Endodermal cell (in vitro differentiated cells): ENCODE data around the gene IL17RC. TPM values are rescaled to one million over a fixed set of nuclear protein-coding genes. Genes with fewer than 3 reads are reported as not detected.

Experiments
- DNase-seq: peaks from one replicate; pipeline ENCODE4 v3.0.0-alpha.2; 2017
- H3K27ac ChIP-seq: 2 replicates; pipeline ENCODE4 v1.5.1; 2013; ENCODE audit warnings: mild to moderate bottlenecking, low read depth, low read length, moderate library complexity
- H3K27me3 ChIP-seq: 2 replicates; pipeline ENCODE4 v1.6.1; 2013; ENCODE audit warnings: mild to moderate bottlenecking, low read length, moderate library complexity; ENCODE audit not compliant: insufficient read depth, control insufficient read depth, poor library complexity, severe bottlenecking
- H3K36me3 ChIP-seq: 2 replicates; pipeline ENCODE4 v1.7.0; 2013; ENCODE audit warnings: mild to moderate bottlenecking, low read length, moderate library complexity; ENCODE audit not compliant: control insufficient read depth, insufficient read depth
- H3K4me1 ChIP-seq: one replicate; pipeline ENCODE4 v1.7.0; 2013; ENCODE audit warnings: low read length; ENCODE audit not compliant: control insufficient read depth, insufficient read depth
- H3K4me3 ChIP-seq: 2 replicates; pipeline ENCODE4 v1.5.1; 2013; ENCODE audit warnings: mild to moderate bottlenecking, low read length, moderate library complexity
- H3K9ac ChIP-seq: 2 replicates; pipeline ENCODE4 v1.6.1; 2013; ENCODE audit warnings: mild to moderate bottlenecking, low read length, moderate library complexity; ENCODE audit not compliant: poor library complexity, severe bottlenecking; ENCODE audit errors: extremely low read depth
- H3K9me3 ChIP-seq: 2 replicates; pipeline ENCODE4 v1.6.1; 2013; ENCODE audit warnings: mild to moderate bottlenecking, low read length, moderate library complexity; ENCODE audit not compliant: control insufficient read depth
- H3K27ac Mint-ChIP-seq: 2 replicates; pipeline ENCODE4 v1.8.0; 2020; ENCODE audit warnings: mixed read lengths
- H3K27me3 Mint-ChIP-seq: 2 replicates; pipeline ENCODE4 v1.8.0; 2021; ENCODE audit warnings: mild to moderate bottlenecking, mixed read lengths; ENCODE audit not compliant: insufficient read depth
- H3K36me3 Mint-ChIP-seq: 2 replicates; pipeline ENCODE4 v1.8.0; 2020; ENCODE audit warnings: low read depth, mixed read lengths
- H3K4me1 Mint-ChIP-seq: 2 replicates; pipeline ENCODE4 v1.8.0; 2020; ENCODE audit warnings: mixed read lengths
- H3K4me3 Mint-ChIP-seq: 2 replicates; pipeline ENCODE4 v1.8.0; 2020; ENCODE audit warnings: mild to moderate bottlenecking, moderate library complexity, mixed read lengths
- H3K9me3 Mint-ChIP-seq: 2 replicates; pipeline ENCODE4 v1.8.0; 2020; ENCODE audit warnings: mild to moderate bottlenecking, mixed read lengths
- WGBS, 2 experiments: methylation state at CpG; one replicate each; pipeline versions ENCODE4 v1.1.5 to v1.1.7; 2013; ENCODE audit warnings: missing lambda C conversion rate in 2 of 2, mixed read lengths in 1 of 2; ENCODE audit not compliant: insufficient coverage in 1 of 2, insufficient read length in 1 of 2; 5-methylcytosine and 5-hydroxymethylcytosine counted together
- total RNA-seq, 2 donors: library from RNA; stranded (reverse); fragmentation: NEBNext Ultra II Directional in 1 of 2; extraction: Animal tissue kit (Norgen Biotek cat#: 25700) in 1 of 2; gene quantifications; 2 replicates in 1 of 2; 3 replicates in 1 of 2; pipeline ENCODE4 v1.2.1, GENCODE V29; 2021
- TF ChIP-seq, protein P1 (sequence below): fragments of 200-600 bp; sonication (generic); conservative IDR thresholded peaks from 2 replicates; pipeline ENCODE4 v1.5.0; 2021; ENCODE audit warnings: antibody characterized with exemption, mild to moderate bottlenecking

Gene IL17RC
- total RNA-seq, 2 donors from 2014 or later, result 15.7 to 19.0 TPM

DNA sequence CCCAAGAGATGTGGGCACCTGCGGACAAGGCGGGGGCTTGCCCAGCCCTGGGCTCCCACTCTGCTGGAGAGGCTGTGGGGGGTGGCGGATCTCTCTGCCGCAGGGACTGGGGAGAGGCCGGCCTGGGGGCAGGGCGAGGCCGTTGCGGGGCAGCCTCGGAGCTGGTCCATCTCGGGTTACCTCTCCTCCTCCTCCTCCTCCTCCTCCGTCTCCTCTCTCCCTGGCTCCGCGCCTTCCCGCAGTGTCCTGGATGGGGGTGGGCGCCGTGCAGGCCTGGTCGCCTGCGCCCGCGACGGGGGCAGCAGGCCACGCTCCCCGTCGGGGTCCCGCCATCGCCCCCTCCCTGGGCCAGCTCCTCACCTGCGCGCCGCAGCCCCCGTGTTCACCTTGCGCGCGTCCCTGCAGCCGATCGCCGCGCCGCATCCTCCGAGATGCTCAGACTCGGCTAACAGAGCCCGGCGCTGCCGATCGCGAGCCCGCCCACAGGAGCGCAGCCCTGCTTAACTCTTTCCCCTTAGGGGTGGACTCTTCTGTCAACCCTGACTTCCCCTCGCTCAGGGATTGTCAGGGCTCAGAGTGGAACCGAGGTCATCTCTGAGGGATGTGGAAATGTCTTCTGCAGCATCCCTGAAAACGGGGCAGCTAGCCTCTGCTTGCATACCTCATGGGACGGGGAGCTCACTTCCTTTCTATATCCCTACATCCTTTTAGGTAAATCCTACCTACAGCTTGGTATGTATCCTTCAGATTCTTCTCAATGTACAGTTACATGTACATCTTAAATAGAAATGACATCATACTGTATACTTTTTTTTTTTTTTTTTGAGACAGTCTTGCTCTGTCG lies 35.3 kb downstream of the IL17RC start, which contains the start of gene PRRT3:
PRRT3 (minus strand) TSS at position 447 of the 844 bp plus-strand sequence. CDS start 2,293 bp downstream, outside the sequence.
- Histone ChIP-seq H3K27me3 (no peaks in the 10 kb centered on the region), H3K27ac (no peak within 1 kb of the TSS), H3K9ac (no peak within 1 kb of the TSS), H3K36me3 (no peaks in the 10 kb centered on the region), H3K9me3 (no peaks in the 10 kb centered on the region), H3K4me3 (peak within 1 kb of the TSS; percentile 75), H3K4me1 (no peaks in the 10 kb centered on the region)
- Mint-ChIP-seq H3K27ac (no peak within 1 kb of the TSS), H3K9me3 (no peaks in the 10 kb centered on the region), H3K36me3 (peaks cover 4% of the 10 kb centered on the region), H3K4me3 (peak within 1 kb of the TSS; percentile 62), H3K4me1 (peaks cover 13% of the 10 kb centered on the region), H3K27me3 (peaks cover 18% of the 10 kb centered on the region)
- peak; percentile 88 for DNase-seq
- TF ChIP-seq, protein P1, sequence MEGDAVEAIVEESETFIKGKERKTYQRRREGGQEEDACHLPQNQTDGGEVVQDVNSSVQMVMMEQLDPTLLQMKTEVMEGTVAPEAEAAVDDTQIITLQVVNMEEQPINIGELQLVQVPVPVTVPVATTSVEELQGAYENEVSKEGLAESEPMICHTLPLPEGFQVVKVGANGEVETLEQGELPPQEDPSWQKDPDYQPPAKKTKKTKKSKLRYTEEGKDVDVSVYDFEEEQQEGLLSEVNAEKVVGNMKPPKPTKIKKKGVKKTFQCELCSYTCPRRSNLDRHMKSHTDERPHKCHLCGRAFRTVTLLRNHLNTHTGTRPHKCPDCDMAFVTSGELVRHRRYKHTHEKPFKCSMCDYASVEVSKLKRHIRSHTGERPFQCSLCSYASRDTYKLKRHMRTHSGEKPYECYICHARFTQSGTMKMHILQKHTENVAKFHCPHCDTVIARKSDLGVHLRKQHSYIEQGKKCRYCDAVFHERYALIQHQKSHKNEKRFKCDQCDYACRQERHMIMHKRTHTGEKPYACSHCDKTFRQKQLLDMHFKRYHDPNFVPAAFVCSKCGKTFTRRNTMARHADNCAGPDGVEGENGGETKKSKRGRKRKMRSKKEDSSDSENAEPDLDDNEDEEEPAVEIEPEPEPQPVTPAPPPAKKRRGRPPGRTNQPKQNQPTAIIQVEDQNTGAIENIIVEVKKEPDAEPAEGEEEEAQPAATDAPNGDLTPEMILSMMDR, result no peak
- 7 to 14% methylated on average over 10 to 52 of the region's 52 CpGs for WGBS, 2 experiments

DNA sequence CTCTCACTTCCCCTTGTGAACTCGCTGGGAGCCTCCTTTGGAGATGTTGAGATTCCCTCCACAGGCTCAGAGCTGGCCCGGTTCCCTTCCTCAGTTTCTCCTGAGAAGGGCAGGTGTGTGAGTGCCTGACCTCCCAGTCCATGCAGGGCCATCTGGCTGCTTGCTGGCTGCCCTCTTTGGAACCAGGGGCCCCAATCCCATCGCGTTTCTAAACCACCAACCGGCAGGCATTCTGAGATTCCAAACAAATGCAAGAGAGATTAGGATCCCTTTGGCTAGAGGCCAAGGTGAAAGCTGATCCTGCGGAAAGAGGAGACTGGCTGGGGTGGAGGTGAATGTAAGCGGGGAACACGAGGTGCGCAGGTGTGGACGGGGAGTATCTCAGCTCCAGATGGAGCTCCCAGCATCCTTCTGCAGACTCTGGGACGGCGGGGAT lies 38.2 kb downstream of the IL17RC start:
- TF ChIP-seq, protein P1, result no peak
- peaks cover 13% of the 10 kb centered on the region for H3K4me1 Mint-ChIP-seq
- Histone ChIP-seq H3K9me3 (no peaks in the 10 kb centered on the region), H3K4me1 (no peaks in the 10 kb centered on the region), H3K27me3 (no peaks in the 10 kb centered on the region), H3K36me3 (no peaks in the 10 kb centered on the region), H3K4me3 (no peak overlapping the region), H3K9ac (no peak overlapping the region), H3K27ac (no peak overlapping the region)
- DNase-seq, result peak; percentile 75
- H3K9me3 Mint-ChIP-seq, result no peaks in the 10 kb centered on the region
- H3K27ac Mint-ChIP-seq, result no peak overlapping the region
- H3K36me3 Mint-ChIP-seq, result no peaks in the 10 kb centered on the region
- peaks cover 11% of the 10 kb centered on the region for H3K27me3 Mint-ChIP-seq
- no peak overlapping the region for H3K4me3 Mint-ChIP-seq
- 38 to 45% methylated on average over 7 to 12 of the region's 12 CpGs for WGBS, 2 experiments

DNA sequence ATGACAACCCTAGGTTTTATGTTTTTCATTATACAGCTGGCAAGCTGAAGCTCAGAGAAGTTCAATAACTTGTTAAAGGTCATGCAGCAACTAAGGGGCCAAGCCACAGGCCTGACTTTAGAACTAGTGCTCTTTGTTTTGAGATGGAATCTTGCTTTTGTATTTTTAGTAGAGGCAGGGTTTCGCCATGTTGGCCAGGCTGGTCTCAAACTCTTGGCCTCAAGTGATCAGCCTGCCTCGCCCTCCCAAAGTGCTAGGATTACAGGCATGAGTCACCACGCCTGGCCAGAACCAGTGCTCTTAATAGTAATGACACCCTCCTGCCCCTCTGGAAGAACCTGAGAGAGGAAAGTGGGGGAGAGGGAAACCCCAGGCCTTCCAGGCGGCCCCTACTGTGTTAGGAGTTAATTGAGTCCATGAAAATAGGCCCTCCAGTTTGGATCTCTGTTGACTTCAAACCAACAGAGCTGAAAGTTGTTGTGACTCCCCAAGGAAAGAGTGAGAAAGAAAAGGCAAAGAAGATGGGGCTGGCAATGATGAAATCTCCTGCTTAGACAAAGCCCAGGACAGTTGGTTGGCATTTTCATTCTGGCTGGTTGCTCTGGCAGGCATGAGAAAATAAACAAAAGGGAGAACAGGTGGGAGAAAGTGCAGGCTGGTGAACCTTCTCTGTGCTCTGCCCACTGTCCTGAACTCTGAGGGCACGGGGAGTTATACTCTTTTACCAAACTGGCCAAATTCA lies 38.9 kb downstream of the IL17RC start:
- no peak overlapping the region for H3K4me3 ChIP-seq
- H3K27me3 Mint-ChIP-seq, result peaks cover 11% of the 10 kb centered on the region
- H3K9ac ChIP-seq, result no peak overlapping the region
- WGBS, 2 experiments, result 72 to 90% methylated on average over 3 to 5 of the region's 5 CpGs
- no peak overlapping the region for H3K4me3 Mint-ChIP-seq
- H3K27ac Mint-ChIP-seq, result no peak overlapping the region
- no peaks in the 10 kb centered on the region for H3K36me3 Mint-ChIP-seq
- no peaks in the 10 kb centered on the region for H3K27me3 ChIP-seq
- H3K27ac ChIP-seq, result no peak overlapping the region
- TF ChIP-seq, protein P1, result no peak
- peaks cover 13% of the 10 kb centered on the region for H3K4me1 Mint-ChIP-seq
- no peaks in the 10 kb centered on the region for H3K9me3 ChIP-seq
- no peaks in the 10 kb centered on the region for H3K9me3 Mint-ChIP-seq
- no peak for DNase-seq
- H3K4me1 ChIP-seq, result no peaks in the 10 kb centered on the region
- no peaks in the 10 kb centered on the region for H3K36me3 ChIP-seq
